GM12891 (cell line): ENCODE results near the gene SEPSECS.

Source experiments
- PAX5 ChIP-seq: IDR thresholded peaks from 2 replicates; pipeline ENCODE4 v1.6.1; 2011; ENCODE audit warnings: low read length, moderate library complexity, mild to moderate bottlenecking; ENCODE audit not compliant: insufficient read depth, severe bottlenecking
- POLR2A ChIP-seq: IDR thresholded peaks from 2 replicates; pipeline ENCODE4 v1.6.1; 2011; ENCODE audit warnings: low read depth, low read length, control low read depth
- POLR2AphosphoS5 ChIP-seq: IDR thresholded peaks from 2 replicates; pipeline ENCODE4 v1.6.1; 2011; ENCODE audit warnings: low read depth, low read length, control low read depth
- SPI1 ChIP-seq: IDR thresholded peaks from 2 replicates; pipeline ENCODE4 v1.6.1; 2011; ENCODE audit warnings: low read depth, low read length, control low read depth
- TAF1 ChIP-seq: IDR thresholded peaks from 2 replicates; pipeline ENCODE4 v1.6.1; 2011; ENCODE audit warnings: low read depth, low read length, control low read depth

GRCh38 chr4:25103418-25103817, 56.8 kb downstream of the SEPSECS start:
- TF ChIP-seq POLR2A, result no peak
- no peak for TF ChIP-seq POLR2AphosphoS5
- no peak for TF ChIP-seq SPI1
- TF ChIP-seq TAF1, result no peak
- TF ChIP-seq PAX5, result no peak
